ENCODE results near the gene CTSE. TPM values are rescaled to one million over a fixed set of nuclear protein-coding genes. Genes with fewer than 3 reads are reported as not detected.

CTSE gene
- total RNA-seq, 1 donor from 2014 or later, result not detected

DNA sequence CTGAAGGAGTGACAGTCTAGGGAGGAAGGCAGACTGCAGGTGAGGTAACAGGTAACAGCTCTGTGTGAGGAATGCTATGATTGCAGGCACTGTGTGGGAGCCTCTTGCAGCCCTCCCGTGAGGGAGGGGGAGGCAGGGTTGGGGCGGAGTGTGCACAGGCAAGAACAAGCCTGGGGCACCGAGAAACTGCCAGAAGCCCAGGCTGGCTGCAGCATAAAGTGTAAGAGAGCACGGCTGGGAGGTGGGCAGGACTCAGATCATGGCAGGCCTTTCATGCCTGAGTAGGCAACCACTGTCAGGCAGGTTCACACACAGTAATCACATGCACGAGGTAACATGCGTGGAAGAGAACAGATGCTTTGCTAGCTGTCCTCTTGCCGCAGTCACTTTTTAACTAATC, 17.9 kb upstream of the CTSE start:
- Mint-ChIP-seq H3K27me3 (ENCODE audit: unreplicated experiment) (no peaks in the 10 kb centered on the region), H3K27ac (ENCODE audit: unreplicated experiment) (no peak overlapping the region), H3K36me3 (ENCODE audit: unreplicated experiment) (no peaks in the 10 kb centered on the region), H3K4me3 (ENCODE audit: unreplicated experiment) (no peak overlapping the region), H3K9me3 (ENCODE audit: unreplicated experiment) (no peaks in the 10 kb centered on the region), H3K4me1 (ENCODE audit: low read depth, unreplicated experiment) (no peaks in the 10 kb centered on the region)
- TF ChIP-seq, protein P1, sequence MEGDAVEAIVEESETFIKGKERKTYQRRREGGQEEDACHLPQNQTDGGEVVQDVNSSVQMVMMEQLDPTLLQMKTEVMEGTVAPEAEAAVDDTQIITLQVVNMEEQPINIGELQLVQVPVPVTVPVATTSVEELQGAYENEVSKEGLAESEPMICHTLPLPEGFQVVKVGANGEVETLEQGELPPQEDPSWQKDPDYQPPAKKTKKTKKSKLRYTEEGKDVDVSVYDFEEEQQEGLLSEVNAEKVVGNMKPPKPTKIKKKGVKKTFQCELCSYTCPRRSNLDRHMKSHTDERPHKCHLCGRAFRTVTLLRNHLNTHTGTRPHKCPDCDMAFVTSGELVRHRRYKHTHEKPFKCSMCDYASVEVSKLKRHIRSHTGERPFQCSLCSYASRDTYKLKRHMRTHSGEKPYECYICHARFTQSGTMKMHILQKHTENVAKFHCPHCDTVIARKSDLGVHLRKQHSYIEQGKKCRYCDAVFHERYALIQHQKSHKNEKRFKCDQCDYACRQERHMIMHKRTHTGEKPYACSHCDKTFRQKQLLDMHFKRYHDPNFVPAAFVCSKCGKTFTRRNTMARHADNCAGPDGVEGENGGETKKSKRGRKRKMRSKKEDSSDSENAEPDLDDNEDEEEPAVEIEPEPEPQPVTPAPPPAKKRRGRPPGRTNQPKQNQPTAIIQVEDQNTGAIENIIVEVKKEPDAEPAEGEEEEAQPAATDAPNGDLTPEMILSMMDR (IDR thresholded peaks at IDR 0.05; ENCODE audit: partially characterized antibody, unreplicated experiment), result no peak
- no peak for DNase-seq

DNA sequence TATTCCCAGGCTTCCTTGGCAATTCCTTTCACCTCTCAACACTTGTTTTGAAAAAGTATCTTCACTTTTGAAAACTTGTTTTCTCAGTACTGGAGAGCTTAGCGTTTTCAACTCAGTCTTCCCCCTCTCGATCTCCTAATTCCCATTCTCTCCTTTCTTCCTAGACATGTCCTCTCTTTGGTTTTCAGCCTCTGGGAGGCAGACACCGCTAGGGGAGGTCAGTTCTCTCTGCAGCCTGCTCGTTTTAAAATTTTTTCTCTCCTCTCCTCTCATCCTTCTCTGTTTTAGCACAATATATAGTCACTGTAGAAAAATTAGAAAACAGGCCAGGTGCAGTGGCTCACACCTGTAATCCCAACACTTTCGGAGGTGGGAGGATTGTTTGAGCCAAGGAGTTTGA, 16.6 kb upstream of the CTSE start:
- no peaks in the 10 kb centered on the region for H3K9me3 Mint-ChIP-seq (ENCODE audit: unreplicated experiment)
- no peak overlapping the region for H3K4me3 Mint-ChIP-seq (ENCODE audit: unreplicated experiment)
- no peak overlapping the region for H3K27ac Mint-ChIP-seq (ENCODE audit: unreplicated experiment)
- TF ChIP-seq, protein P1 (IDR thresholded peaks at IDR 0.05; ENCODE audit: partially characterized antibody, unreplicated experiment), result no peak
- H3K27me3 Mint-ChIP-seq (ENCODE audit: unreplicated experiment), result no peaks in the 10 kb centered on the region
- H3K4me1 Mint-ChIP-seq (ENCODE audit: low read depth, unreplicated experiment), result no peaks in the 10 kb centered on the region
- H3K36me3 Mint-ChIP-seq (ENCODE audit: unreplicated experiment), result no peaks in the 10 kb centered on the region
- DNase-seq, result no peak

DNA sequence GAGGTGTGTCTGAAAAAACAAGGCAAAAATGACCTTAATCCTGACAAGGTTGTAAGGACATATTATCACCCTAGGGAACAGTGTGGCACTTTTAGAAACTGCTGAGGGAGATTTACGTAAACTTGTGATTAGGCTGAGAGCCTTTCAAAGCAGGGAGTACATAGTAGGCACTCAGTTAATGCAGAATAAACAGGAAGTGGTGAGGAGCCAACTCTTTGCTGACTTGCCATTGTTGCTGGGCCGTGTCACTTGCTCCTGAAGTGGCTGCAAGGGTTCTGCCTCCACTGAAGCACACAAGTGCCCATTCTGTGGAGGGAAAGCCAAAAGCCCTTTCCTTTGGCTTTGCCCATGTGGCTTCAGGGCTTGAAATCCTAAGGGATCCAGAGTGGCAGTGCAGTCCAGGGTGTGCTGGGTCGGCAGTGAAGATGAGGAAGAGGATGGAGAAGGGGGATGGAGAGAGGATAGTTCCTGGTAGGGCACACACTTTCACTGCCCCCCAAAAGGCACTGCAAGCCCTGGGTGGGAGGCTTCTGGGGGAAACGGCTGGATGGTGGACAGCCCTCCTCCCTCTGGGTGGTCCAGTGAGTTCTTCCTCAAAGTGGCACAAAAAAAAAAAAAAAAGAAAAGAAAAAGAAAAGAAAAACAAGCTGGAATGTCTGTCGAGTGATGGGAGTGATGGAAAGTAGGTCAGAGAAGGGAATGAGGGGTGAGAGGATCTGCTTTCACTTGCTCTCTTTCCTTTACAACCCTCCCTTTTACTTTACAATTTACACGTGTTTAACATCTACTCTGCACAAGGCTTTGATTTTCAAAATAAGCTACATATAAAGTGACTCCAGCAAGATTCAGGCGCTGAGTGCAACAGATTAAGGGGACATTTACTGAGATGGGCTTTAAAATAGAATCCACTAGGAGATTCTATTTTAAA, 15.6 kb upstream of the CTSE start:
- TF ChIP-seq, protein P1 (IDR thresholded peaks at IDR 0.05; ENCODE audit: partially characterized antibody, unreplicated experiment), result no peak
- H3K27ac Mint-ChIP-seq (ENCODE audit: unreplicated experiment), result no peak overlapping the region

DNA sequence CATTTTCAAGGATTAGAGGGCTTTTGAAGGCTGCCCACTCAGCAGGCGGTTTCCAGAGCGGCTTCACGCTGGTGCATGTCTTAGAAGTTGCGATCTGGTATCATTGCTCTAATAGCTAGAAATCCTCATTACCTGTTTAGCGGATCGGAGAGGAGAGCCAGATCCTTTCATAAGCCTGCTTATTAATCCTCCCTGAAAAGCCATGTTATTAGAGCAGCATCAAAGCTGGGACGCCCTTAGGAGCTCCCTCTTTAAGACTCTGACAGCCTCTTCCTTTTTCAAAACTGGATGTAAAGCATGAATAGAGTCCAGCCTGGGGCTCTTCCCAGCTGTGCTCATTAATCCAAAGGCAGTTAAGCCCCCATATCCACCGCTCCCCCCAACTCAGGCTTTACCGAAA, 13.9 kb upstream of the CTSE start:
- no peaks in the 10 kb centered on the region for H3K27me3 Mint-ChIP-seq (ENCODE audit: unreplicated experiment)
- H3K4me3 Mint-ChIP-seq (ENCODE audit: unreplicated experiment), result no peak overlapping the region
- no peak overlapping the region for H3K27ac Mint-ChIP-seq (ENCODE audit: unreplicated experiment)
- H3K9me3 Mint-ChIP-seq (ENCODE audit: unreplicated experiment), result no peaks in the 10 kb centered on the region
- no peaks in the 10 kb centered on the region for H3K36me3 Mint-ChIP-seq (ENCODE audit: unreplicated experiment)
- TF ChIP-seq, protein P1 (IDR thresholded peaks at IDR 0.05; ENCODE audit: partially characterized antibody, unreplicated experiment), result no peak
- no peak for DNase-seq
- H3K4me1 Mint-ChIP-seq (ENCODE audit: low read depth, unreplicated experiment), result no peaks in the 10 kb centered on the region

More for the DNA sequence above, 15.6 kb upstream of the CTSE start:
- no peaks in the 10 kb centered on the region for H3K27me3 Mint-ChIP-seq (ENCODE audit: unreplicated experiment)
- H3K9me3 Mint-ChIP-seq (ENCODE audit: unreplicated experiment), result no peaks in the 10 kb centered on the region
- H3K4me1 Mint-ChIP-seq (ENCODE audit: low read depth, unreplicated experiment), result no peaks in the 10 kb centered on the region
- no peaks in the 10 kb centered on the region for H3K36me3 Mint-ChIP-seq (ENCODE audit: unreplicated experiment)
- DNase-seq, result no peak
- H3K4me3 Mint-ChIP-seq (ENCODE audit: unreplicated experiment), result no peak overlapping the region
